ENCODE data around the gene CYP27C1. TPM values are rescaled to one million over a fixed set of nuclear protein-coding genes. Genes with fewer than 3 reads are reported as not detected.

The CYP27C1 gene
- total RNA-seq, 1 experiment from 2014 or later: not detected

DNA sequence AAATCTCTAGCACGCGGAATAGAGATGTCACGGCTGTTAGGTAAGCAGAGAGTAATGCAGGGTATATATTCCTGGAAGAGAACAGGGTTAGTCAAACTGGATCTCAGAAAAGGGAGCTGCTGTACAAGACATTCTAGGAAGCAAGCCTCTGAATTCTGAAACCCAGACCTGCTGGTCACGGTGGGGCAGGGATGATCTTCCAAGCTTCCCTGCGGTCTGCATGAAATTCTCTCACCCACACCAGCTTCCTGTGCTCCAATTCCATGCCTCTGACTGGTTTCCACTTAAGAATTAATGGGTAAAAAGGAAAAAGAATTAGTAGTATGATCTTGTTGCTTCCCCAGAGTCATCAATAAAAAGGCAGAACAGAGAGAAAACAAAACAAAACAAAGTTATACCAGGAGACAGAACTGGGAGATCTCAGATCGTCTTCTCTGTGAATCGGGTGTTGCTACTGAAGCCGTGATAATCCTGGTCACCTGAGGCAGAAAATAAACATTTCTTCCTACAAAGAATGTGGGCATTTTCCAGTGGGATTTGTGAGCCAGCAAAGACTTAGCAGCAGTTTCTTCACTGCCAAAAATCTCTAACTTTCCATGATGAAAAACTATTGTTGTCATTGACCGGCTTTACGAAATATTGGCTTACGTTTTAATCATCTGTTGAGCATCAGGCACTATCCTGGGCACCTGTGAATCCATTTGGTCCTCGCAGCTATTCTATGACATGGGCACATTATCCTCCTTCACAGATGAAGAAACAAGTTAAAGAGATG lies 5.3 kb upstream of the CYP27C1 start:
- H3K27ac ChIP-seq (ENCODE audit: low read depth, low read length): no peak overlapping the region
- H3K9me3 ChIP-seq (ENCODE audit: control insufficient read depth in 1 of 2, insufficient read depth in 1 of 2, low read depth in 1 of 2, low read length in 2 of 2): peaks cover 0 to 3% of the 10 kb centered on the region in 2 experiments; a peak in 1 of 4 replicates
- no peak overlapping the region for H3K4me2 ChIP-seq (ENCODE audit: low read length)
- ChIA-PET CTCF (no interaction called here), RAD21 (ENCODE audit: low non-redundant PET in 1 of 2, low total read pairs in 2 of 2, uncharacterized antibody in 2 of 2, unreplicated experiment in 2 of 2) (no interaction called here), POLR2A (no interaction called here)
- no peaks in the 10 kb centered on the region for H3K36me3 ChIP-seq (ENCODE audit: control insufficient read depth in 1 of 2, insufficient read depth in 2 of 2, low read length in 2 of 2)
- H4K20me1 ChIP-seq (ENCODE audit: insufficient read depth): no peaks in the 10 kb centered on the region
- no peak for TF ChIP-seq CBX3 (IDR thresholded peaks at IDR 0.05; ENCODE audit: low read depth)
- TF ChIP-seq POLR2AphosphoS5 (IDR thresholded peaks at IDR 0.05; ENCODE audit: low read depth, low read length): no peak
- no peak for TF ChIP-seq ZNF274 (IDR thresholded peaks at IDR 0.05; ENCODE audit: low read depth, low read length)
- no peak for TF ChIP-seq EZH2 (IDR thresholded peaks at IDR 0.05)
- TF ChIP-seq ATF3 (IDR thresholded peaks at IDR 0.05): no peak
- TF ChIP-seq CEBPB (IDR thresholded peaks at IDR 0.05; ENCODE audit: low read depth): no peak
- TF ChIP-seq SP1 (IDR thresholded peaks at IDR 0.05; ENCODE audit: low read depth): no peak
- no peak for TF ChIP-seq ZFX (IDR thresholded peaks at IDR 0.05)
- TF ChIP-seq, protein P1, sequence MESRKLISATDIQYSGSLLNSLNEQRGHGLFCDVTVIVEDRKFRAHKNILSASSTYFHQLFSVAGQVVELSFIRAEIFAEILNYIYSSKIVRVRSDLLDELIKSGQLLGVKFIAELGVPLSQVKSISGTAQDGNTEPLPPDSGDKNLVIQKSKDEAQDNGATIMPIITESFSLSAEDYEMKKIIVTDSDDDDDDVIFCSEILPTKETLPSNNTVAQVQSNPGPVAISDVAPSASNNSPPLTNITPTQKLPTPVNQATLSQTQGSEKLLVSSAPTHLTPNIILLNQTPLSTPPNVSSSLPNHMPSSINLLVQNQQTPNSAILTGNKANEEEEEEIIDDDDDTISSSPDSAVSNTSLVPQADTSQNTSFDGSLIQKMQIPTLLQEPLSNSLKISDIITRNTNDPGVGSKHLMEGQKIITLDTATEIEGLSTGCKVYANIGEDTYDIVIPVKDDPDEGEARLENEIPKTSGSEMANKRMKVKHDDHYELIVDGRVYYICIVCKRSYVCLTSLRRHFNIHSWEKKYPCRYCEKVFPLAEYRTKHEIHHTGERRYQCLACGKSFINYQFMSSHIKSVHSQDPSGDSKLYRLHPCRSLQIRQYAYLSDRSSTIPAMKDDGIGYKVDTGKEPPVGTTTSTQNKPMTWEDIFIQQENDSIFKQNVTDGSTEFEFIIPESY (IDR thresholded peaks at IDR 0.05; ENCODE audit: extremely low read depth, insufficient replicate concordance, low read length): no peak
- TF ChIP-seq, protein P2, sequence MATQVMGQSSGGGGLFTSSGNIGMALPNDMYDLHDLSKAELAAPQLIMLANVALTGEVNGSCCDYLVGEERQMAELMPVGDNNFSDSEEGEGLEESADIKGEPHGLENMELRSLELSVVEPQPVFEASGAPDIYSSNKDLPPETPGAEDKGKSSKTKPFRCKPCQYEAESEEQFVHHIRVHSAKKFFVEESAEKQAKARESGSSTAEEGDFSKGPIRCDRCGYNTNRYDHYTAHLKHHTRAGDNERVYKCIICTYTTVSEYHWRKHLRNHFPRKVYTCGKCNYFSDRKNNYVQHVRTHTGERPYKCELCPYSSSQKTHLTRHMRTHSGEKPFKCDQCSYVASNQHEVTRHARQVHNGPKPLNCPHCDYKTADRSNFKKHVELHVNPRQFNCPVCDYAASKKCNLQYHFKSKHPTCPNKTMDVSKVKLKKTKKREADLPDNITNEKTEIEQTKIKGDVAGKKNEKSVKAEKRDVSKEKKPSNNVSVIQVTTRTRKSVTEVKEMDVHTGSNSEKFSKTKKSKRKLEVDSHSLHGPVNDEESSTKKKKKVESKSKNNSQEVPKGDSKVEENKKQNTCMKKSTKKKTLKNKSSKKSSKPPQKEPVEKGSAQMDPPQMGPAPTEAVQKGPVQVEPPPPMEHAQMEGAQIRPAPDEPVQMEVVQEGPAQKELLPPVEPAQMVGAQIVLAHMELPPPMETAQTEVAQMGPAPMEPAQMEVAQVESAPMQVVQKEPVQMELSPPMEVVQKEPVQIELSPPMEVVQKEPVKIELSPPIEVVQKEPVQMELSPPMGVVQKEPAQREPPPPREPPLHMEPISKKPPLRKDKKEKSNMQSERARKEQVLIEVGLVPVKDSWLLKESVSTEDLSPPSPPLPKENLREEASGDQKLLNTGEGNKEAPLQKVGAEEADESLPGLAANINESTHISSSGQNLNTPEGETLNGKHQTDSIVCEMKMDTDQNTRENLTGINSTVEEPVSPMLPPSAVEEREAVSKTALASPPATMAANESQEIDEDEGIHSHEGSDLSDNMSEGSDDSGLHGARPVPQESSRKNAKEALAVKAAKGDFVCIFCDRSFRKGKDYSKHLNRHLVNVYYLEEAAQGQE (IDR thresholded peaks at IDR 0.05; ENCODE audit: low read depth): no peak
- no peak for TF ChIP-seq YY1 (IDR thresholded peaks at IDR 0.05; ENCODE audit: extremely low read depth, insufficient replicate concordance, low read depth, low read length)
- TF ChIP-seq FOSL1 (IDR thresholded peaks at IDR 0.05; ENCODE audit: low read depth): no peak
- TF ChIP-seq EZH2phosphoT487 (IDR thresholded peaks at IDR 0.05; ENCODE audit: borderline replicate concordance): no peak
- TF ChIP-seq ELF1 (IDR thresholded peaks at IDR 0.05; ENCODE audit: borderline replicate concordance, low read depth): no peak
- no peak for TF ChIP-seq JUND (IDR thresholded peaks at IDR 0.05)
- no peak for TF ChIP-seq POLR2A (IDR thresholded peaks at IDR 0.05; ENCODE audit: borderline replicate concordance, extremely low read depth, insufficient read depth, insufficient read length)
- no peak for TF ChIP-seq TCF7L2 (IDR thresholded peaks at IDR 0.05; ENCODE audit: borderline replicate concordance, extremely low read depth, insufficient read depth, insufficient read length)
- no peak for TF ChIP-seq RAD21 (IDR thresholded peaks at IDR 0.05; ENCODE audit: low read depth)
- TF ChIP-seq, protein P3, sequence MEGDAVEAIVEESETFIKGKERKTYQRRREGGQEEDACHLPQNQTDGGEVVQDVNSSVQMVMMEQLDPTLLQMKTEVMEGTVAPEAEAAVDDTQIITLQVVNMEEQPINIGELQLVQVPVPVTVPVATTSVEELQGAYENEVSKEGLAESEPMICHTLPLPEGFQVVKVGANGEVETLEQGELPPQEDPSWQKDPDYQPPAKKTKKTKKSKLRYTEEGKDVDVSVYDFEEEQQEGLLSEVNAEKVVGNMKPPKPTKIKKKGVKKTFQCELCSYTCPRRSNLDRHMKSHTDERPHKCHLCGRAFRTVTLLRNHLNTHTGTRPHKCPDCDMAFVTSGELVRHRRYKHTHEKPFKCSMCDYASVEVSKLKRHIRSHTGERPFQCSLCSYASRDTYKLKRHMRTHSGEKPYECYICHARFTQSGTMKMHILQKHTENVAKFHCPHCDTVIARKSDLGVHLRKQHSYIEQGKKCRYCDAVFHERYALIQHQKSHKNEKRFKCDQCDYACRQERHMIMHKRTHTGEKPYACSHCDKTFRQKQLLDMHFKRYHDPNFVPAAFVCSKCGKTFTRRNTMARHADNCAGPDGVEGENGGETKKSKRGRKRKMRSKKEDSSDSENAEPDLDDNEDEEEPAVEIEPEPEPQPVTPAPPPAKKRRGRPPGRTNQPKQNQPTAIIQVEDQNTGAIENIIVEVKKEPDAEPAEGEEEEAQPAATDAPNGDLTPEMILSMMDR (IDR thresholded peaks at IDR 0.05 in 2 of 3, conservative IDR thresholded peaks at IDR 0.05 in 1 of 3; ENCODE audit: borderline replicate concordance in 1 of 3, insufficient read depth in 1 of 3, low read depth in 2 of 3, low read length in 2 of 3): no peak
- TF ChIP-seq, protein P4, sequence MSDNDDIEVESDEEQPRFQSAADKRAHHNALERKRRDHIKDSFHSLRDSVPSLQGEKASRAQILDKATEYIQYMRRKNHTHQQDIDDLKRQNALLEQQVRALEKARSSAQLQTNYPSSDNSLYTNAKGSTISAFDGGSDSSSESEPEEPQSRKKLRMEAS (IDR thresholded peaks at IDR 0.05): no peak
- no peaks in the 10 kb centered on the region for H3K9me2 ChIP-seq (ENCODE audit: insufficient read depth)
- no TSS peak for BruUV-seq (replicated peaks)
- intact Hi-C loops (cut with micrococcal nuclease): no loop called here
- ATAC-seq: no peak
- H2AFZ ChIP-seq (ENCODE audit: low read depth, low read length, poor library complexity, severe bottlenecking): no peak overlapping the region
- H3K9ac ChIP-seq (ENCODE audit: low read length): no peak overlapping the region
- no peak overlapping the region for H3K4me3 ChIP-seq (replicated peaks in 1 of 2; ENCODE audit: low read depth in 1 of 2, low read length in 2 of 2)
- H3K4me1 ChIP-seq (ENCODE audit: control insufficient read depth in 1 of 2, insufficient read depth in 2 of 2, low read length in 2 of 2): peaks cover 3 to 8% of the 10 kb centered on the region in 2 experiments; a peak in 2 of 4 replicates
- no peaks in the 10 kb centered on the region for H3K27me3 ChIP-seq (ENCODE audit: insufficient read depth, low read length)
- DNase-seq (ENCODE audit: low read depth, low spot score): no peak
- H3K79me2 ChIP-seq (ENCODE audit: insufficient read depth, low read length): no peaks in the 10 kb centered on the region
